HG02759 (cell line): ENCODE data around the gene C2CD3.
"Not testable (repeated sequence)": the region's sequence is repeated elsewhere in the genome, so short reads cannot be mapped to it uniquely, and the experiment has no call there.

Experiments used
- ATAC-seq: cut with Tn5 transposase; IDR thresholded peaks from one replicate; pipeline ENCODE4 v1.9.1; 2021; ENCODE audit warnings: mild to moderate bottlenecking, moderate library complexity; ENCODE audit not compliant: unreplicated experiment

Gene C2CD3

DNA sequence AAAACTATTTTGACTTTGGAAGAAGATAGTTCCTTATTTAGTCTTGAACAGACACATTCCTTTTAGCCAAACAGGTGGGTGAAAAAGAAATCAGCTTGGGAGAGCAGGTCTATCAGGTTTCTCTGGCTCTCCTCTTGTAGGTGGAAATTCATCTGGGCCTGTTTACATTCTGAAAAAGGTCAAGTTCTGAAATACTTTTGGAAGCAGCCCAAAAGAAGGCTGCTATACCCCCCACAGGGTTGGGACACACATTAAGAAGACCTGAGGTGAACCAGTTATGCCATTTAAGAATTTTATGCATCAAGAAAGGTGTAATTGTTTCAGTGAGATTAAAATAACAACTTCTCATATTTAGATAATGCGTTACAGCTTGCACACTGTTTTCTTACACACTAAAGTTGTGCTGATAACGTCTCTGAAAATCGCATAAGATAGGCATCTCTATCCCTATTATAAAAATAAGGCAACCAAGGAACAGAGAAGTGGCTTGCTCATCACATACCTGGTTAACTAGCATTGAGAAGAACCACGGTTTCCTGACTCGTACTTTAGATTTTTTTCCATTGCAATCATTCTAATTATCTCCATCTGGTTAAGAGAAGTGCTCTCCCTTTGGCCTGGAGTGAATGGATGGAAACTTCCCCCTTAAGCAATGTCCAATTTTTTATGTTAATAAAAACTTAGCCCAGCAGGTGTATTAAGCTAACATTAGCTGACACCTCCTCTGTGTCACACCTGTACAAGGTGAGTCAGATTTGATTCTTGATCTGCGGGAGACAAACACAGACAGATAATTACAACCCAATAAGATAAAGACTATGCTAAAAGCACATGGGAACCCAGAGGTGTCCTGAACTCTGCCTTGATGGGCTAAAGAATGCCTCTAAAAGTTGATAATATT is 101.4 kb downstream of the C2CD3 start:
- no peak for ATAC-seq

GRCh38 chr11:74066663-74067062 is 104.1 kb downstream of the C2CD3 start:
- not testable (repeated sequence) for ATAC-seq

DNA sequence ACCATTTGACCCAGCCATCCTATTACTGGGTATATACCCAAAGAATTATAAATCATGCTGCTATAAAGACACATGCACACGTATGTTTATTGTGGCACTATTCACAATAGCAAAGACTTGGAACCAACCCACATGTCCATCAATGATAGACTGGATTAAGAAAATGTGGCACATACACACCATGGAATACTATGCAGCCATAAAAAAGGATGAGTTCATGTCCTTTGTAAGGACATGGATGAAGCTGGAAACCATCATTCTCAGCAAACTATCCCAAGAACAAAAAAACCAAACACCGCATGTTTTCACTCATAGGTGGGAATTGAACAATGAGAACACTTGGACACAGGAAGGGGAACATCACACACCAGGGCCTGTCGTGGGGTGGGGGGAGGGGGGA is 105.3 kb downstream of the C2CD3 start:
- ATAC-seq = not testable (repeated sequence)

- not testable (repeated sequence) for ATAC-seq
These were observed 107.2 kb downstream of the C2CD3 start for GRCh38 chr11:74063628-74064027.

DNA sequence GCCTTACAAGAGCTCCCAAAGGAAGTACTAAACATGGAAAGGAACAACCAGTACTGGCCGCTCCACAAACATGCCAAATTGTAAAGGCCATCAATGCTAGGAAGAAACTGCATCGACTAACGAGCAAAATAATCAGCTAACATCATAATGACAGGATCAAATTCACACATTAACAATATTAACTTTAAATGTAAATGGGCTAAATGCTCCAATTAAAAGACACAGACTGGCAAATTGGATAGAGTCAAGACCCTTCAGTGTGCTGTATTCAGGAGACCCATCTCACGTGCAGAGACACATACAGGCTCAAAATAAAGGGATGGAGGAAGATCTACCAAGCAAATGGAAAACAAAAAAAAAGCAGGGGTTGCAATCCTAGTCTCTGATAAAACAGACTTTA is 109.2 kb downstream of the C2CD3 start:
- not testable (repeated sequence) for ATAC-seq

DNA sequence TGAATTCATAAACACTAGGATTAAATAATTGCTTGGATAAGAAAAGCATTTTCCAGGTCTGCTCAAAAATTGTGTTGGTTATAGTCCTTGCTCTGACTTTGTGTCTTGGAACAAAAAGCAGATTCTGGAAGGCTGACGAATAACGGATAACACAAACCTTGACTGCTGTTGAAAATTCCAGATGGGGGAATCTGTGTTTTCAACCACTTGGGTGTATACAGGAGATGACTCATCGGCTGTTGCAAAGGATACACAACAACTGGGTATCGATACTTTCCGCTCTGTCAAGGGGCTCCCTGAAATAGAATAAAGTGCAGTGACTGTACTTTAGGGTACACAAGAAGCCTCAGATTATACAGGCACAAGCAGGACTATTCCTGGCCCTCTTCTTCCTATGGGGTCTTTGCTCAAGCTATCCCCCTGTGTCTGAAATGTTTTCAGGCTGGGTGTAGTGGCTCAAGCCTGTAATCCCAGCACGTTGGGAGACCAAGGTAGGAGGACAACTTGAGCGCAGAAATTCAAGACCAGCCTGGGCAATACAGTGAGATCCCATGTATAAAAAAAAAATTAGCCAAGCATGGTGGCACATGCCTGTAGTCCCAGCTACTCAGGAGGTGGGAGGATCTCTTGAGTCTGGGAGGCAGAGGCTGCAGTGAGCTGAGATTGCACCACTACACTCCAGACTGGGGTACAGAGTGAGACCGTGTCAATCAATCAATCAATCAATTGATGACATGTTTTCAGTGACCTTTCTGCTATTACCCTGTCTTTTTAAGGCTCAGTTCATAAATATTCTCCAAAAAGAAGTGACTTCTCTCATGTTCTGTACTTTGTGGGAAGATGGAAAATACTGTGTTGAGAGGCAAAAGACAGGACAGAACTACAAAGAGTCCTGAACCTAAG is 113.3 kb downstream of the C2CD3 start:
- ATAC-seq = no peak

DNA sequence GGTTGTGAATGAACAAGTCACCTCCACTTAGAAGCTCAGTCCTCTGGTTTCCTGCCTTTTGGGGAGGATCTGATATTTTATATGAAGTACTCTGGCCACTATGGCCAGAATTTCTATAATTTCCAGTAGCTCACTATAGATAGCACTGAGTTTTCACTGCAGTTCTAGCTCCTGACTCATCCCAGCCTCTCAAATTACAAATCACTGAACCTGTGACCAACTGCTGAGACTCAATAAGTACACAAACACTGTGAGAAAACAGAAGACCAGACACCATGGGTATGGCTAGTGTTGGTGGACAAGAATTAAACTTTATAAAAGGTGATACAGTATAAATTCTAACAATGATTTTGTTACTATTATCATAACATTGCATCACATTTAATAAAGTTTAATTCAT is 114.9 kb downstream of the C2CD3 start:
- no peak for ATAC-seq

- ATAC-seq = no peak
These were observed 120.3 kb downstream of the C2CD3 start for GRCh38 chr11:74050465-74050864.

DNA sequence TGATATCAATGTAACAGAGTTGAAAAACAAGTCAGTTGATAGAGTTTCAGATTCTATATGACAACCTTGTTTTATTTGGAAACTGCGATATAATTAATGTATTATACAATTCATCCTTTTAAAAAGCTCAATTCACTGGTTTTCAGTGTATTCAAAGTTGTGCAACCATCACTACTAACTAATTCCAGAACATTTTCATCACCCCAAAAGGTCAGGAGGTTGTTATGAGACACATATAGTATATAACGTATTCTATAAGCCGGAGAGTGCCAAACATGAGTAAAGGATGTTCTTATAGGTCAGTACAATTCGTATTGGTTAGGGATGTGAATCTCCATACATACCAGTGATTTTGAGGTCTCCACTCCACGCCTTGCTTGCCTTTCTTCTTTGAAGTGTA is 121.8 kb downstream of the C2CD3 start:
- ATAC-seq = no peak

GRCh38 chr11:74044538-74044937 is 126.3 kb downstream of the C2CD3 start:
- no peak for ATAC-seq

GRCh38 chr11:74043450-74043849 is 127.4 kb downstream of the C2CD3 start:
- no peak for ATAC-seq

DNA sequence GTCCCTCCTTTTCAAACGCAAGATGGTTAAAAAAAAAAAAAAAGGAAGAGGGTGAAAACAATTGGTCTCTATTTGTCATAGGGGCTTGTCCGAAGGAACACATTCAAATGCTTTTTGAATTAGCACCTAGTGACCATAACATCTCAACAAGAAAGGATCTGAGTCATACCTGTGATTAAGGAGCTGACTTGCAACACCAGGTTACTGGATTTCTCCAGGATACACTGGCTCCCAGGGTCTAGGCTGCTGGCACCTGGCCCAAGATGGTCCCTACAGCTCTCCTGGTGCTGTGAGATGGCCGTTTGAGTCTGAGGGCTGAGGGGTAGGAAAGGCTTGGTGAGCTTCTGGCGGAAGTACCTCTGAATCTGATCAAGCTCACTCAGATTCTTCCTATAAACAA is 133.5 kb downstream of the C2CD3 start:
- ATAC-seq = no peak

DNA sequence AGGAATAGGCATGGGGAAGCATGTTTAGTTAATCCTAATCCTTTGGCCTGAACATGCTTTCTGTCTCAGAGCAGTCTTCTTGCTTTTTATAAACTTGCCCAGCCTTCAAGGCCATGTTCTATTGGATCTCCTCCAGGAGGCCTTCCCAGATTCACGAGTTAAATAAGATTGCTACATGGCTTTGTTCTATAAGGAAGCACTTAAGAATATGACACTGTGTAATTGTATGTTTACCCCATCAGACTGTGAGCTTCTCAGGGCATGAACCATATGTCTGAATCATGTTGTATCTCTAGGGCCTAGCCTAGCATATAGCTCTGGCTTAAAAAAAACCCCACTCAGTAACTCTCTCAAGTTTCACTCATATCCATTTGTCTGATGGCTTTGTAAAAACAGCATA is 135.5 kb downstream of the C2CD3 start:
- ATAC-seq = no peak

DNA sequence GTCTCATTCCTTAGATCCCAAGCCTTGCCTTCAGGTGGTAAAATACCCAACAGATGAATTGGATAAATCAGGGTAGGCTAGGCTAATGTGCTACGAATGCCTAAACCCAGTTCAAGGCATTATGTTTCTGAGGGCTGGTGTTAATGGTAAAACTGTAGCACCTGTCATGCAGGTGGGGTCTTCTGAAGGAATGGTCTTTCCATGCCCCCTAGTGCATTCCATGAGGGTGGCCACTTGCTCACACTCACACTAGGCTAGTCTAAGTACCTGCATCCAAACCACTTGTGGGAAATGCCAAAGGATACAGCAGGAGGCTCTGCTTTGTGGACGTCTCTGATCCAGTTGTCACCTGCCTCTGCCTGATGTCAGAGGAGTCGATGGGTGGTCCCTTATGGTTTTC is 137.8 kb downstream of the C2CD3 start:
- no peak for ATAC-seq

DNA sequence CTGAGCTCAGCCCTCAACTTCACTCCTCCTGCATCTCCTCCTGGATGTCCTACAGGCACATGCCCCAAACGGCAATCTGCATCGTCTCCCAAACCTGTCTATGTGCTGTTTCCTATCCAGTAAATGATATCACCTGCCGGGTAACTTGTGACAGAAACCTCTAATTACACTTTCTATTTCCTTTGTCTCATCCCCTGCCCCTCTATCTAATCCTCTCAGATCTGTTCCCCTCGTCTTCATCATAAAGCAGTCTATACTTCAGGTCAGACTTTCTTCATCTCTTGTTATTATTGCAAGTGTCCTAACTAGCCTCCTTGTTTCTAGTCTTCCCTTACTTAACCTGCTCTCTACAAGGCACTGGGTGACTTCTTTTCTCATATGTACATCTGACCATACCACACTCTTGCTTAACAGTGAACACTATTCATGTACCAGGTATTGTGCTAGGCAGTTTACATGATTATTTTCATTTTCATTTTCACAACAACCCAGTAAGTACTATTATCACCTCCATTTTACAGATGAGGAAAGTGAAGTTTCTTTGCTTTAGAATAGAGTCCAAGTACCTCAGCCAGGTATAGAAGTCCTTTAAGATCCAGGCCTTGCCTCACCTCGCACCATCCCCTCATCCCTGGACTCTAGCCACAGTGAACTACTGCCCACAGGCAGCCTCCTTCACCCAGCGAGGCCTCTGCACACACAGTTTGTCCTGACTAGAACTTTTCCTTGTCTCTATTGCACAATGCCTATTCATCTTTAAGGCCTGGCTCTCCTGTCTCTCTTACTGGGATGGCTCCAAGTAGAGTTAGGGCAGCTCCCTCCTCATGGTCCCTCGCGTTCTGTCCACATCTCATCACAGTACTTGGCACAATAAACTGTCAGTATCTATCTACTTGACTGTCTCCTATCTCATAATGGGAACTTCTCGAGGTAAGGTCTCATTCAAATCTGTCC is 139.8 kb downstream of the C2CD3 start:
- ATAC-seq = no peak

DNA sequence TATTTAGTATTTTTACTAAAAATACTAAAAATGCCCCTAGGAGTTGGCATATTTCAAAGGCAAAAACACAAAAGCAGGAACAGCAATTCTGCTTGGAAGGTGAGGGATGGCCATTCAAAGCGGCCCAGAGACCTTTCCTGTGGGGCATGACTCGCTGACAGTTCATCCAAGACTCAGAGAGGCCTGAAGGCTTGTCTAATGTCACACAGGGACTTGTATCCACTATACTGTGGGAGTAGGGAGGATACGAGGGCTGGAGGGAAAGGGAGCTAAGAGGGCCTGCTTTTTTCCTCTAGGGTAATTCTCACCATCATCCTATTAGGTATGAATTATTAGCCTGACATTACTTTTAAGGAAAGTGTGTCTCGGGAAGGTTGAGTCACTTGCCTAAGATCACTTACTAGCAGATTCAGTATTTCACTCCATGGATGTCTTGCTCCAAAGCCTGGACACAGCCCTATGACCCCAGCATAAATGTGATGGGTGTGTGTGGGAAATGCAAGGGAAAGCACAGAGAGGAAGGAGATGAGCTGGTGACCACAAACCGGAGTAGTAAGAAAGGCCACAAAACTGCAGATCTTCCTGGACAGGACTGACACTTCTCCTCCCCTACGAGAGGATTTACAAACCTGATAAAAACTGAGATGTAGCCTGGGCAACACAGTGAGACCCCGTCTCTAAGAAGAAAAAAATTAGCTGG is 145.2 kb downstream of the C2CD3 start:
- ATAC-seq = no peak

DNA sequence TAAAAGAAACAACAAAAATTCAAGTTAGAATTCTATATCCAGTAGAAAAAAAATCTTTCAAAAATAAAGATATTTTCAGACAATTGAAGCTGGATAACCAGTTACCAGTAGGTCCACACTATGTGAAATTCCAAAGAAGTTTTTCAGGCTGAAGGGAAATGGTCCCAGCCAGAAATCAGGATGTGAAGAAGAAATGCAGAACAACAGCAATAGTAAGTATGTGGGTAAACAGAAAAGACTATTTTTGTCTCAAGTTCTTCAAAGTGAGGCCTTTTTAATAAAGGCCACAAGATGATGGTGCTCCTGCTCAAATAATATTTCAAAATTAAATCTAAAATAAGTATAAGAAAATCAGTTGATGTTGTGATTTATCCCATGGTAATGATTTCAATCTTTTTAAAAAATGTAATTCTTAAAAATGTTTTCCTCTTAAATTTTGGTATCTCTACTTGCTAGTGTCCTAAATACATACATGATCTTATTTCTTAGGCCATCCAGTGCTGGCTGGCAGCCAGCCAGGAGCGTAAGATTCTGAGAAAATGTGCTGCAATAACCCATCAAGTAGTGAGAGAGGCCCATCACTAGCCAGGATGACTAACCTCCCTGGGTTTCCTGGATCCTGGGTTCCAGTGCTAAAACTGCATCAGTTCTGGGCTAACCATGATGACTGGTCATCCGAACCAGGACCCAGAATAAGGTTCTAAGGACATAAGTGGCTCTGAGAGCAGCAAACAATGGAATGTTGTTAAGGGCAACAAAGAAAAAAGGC is 146.4 kb downstream of the C2CD3 start:
- no peak for ATAC-seq

DNA sequence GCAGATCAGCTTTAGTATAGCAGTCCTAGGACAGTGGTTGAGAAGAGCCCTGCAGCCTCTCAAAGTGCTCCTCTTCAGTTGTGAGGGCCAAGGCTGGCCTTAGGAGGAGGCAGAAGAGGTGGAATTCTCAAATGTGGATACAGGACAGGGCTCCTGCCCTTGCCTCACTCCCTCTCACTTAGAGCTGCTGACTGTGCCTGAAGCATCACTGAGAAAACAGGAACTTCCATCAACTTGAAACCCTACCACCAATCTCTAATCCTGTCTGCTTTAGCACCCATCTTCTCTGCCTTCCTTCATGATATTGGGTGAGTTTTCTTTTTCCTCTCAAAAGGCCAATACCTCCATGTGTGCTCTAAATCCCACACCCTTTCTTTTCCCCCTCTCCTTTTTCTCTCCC is 147.5 kb downstream of the C2CD3 start:
- ATAC-seq = no peak

DNA sequence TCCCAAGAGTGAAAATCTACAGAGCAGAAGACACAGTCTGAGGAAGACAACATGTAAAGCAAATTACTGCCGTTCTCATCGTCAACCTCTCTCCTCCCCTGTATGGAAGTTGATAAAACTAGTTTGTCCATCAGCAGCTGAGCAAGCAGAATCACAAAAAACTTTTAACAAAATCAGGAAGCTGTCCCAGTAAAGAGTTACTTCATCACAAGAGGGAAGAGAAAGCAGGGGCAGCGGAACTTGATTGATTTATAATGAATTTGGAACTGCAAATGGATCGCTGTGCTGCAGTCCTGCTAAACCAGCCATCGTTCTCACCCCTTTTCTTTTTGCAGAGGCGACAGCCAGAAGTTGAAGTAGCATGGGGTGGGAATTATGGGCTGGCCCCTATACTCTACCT is 148.3 kb downstream of the C2CD3 start:
- no peak for ATAC-seq
